ENCODE data around the gene TMPRSS4. TPM values are rescaled to one million over a fixed set of nuclear protein-coding genes. Genes with fewer than 3 reads are reported as not detected.

The TMPRSS4 gene
- polyA plus RNA-seq, 4 donors = 20.0 to 117 (median 44.3) TPM

GRCh38 chr11:118157186-118157895 lies 80.5 kb downstream of the TMPRSS4 start:
- FAIRE-seq = no peak
- WGBS, 3 donors = 44 to 50% (median 49%) methylated on average over 10 of the region's 10 CpGs
- Histone ChIP-seq H3K27me3 (ENCODE audit: control insufficient read depth in 3 of 3, insufficient read depth in 3 of 3, low read length in 3 of 3) (peaks cover 7 to 97% (median 43%) of the 10 kb centered on the region in 3 donors), H3K36me3 (ENCODE audit: control insufficient read depth in 3 of 3, insufficient read depth in 2 of 3, low read depth in 1 of 3, low read length in 3 of 3) (no peaks in the 10 kb centered on the region), H3K4me3 (ENCODE audit: low read depth in 1 of 3, low read length in 3 of 3) (no peak overlapping the region), H3K27ac (ENCODE audit: low read depth in 1 of 3, low read length in 2 of 3) (no peak overlapping the region), H3K4me1 (ENCODE audit: control insufficient read depth in 3 of 3, insufficient read depth in 2 of 3, low read depth in 1 of 3, low read length in 2 of 3) (peaks cover 0 to 43% (median 2%) of the 10 kb centered on the region in 3 donors), H3K9me3 (ENCODE audit: control insufficient read depth in 2 of 2, insufficient read depth in 1 of 2, low read depth in 1 of 2, low read length in 1 of 2) (peaks cover 0 to 4% of the 10 kb centered on the region in 2 donors)
- DNase-seq = no peak

GRCh38 chr11:118161786-118162185 lies 84.9 kb downstream of the TMPRSS4 start:
- WGBS, 3 donors = 80% methylated on average over 5 to 6 of the region's 6 CpGs
- Histone ChIP-seq H3K27ac (ENCODE audit: low read depth in 1 of 3, low read length in 2 of 3) (no peak overlapping the region), H3K36me3 (ENCODE audit: control insufficient read depth in 3 of 3, insufficient read depth in 2 of 3, low read depth in 1 of 3, low read length in 3 of 3) (no peaks in the 10 kb centered on the region), H3K9me3 (ENCODE audit: control insufficient read depth in 2 of 2, insufficient read depth in 1 of 2, low read depth in 1 of 2, low read length in 1 of 2) (no peaks in the 10 kb centered on the region), H3K4me3 (ENCODE audit: low read depth in 1 of 3, low read length in 3 of 3) (no peak overlapping the region), H3K27me3 (ENCODE audit: control insufficient read depth in 3 of 3, insufficient read depth in 3 of 3, low read length in 3 of 3) (peaks cover 0 to 91% (median 15%) of the 10 kb centered on the region in 3 donors), H3K4me1 (ENCODE audit: control insufficient read depth in 3 of 3, insufficient read depth in 2 of 3, low read depth in 1 of 3, low read length in 2 of 3) (peaks cover 0 to 4% (median 0%) of the 10 kb centered on the region in 3 donors)
- no peak for FAIRE-seq
- no peak for DNase-seq

GRCh38 chr11:118162846-118163245 lies 86.0 kb downstream of the TMPRSS4 start:
- Histone ChIP-seq H3K27ac (ENCODE audit: low read depth in 1 of 3, low read length in 2 of 3) (no peak overlapping the region), H3K4me3 (ENCODE audit: low read depth in 1 of 3, low read length in 3 of 3) (no peak overlapping the region), H3K4me1 (ENCODE audit: control insufficient read depth in 3 of 3, insufficient read depth in 2 of 3, low read depth in 1 of 3, low read length in 2 of 3) (no peaks in the 10 kb centered on the region), H3K27me3 (ENCODE audit: control insufficient read depth in 3 of 3, insufficient read depth in 3 of 3, low read length in 3 of 3) (peaks cover 0 to 88% (median 12%) of the 10 kb centered on the region in 3 donors), H3K36me3 (ENCODE audit: control insufficient read depth in 3 of 3, insufficient read depth in 2 of 3, low read depth in 1 of 3, low read length in 3 of 3) (peaks cover 0 to under 1% (median 0%) of the 10 kb centered on the region in 3 donors), H3K9me3 (ENCODE audit: control insufficient read depth in 2 of 2, insufficient read depth in 1 of 2, low read depth in 1 of 2, low read length in 1 of 2) (no peaks in the 10 kb centered on the region)
- 68 to 76% (median 74%) methylated on average over 3 of the region's 3 CpGs for WGBS, 3 donors
- no peak for DNase-seq
- FAIRE-seq = no peak

GRCh38 chr11:118163494-118163893 lies 86.6 kb downstream of the TMPRSS4 start:
- H3K9me3 ChIP-seq (ENCODE audit: control insufficient read depth in 2 of 2, insufficient read depth in 1 of 2, low read depth in 1 of 2, low read length in 1 of 2) = no peaks in the 10 kb centered on the region
- no peak overlapping the region for H3K27ac ChIP-seq (ENCODE audit: low read depth in 1 of 3, low read length in 2 of 3)
- peaks cover 0 to 88% (median 12%) of the 10 kb centered on the region in 3 donors for H3K27me3 ChIP-seq (ENCODE audit: control insufficient read depth in 3 of 3, insufficient read depth in 3 of 3, low read length in 3 of 3)
- 63 to 78% (median 75%) methylated on average over 5 of the region's 5 CpGs for WGBS, 3 donors
- H3K4me3 ChIP-seq (ENCODE audit: low read depth in 1 of 3, low read length in 3 of 3) = no peak overlapping the region
- no peak for FAIRE-seq
- H3K4me1 ChIP-seq (ENCODE audit: control insufficient read depth in 3 of 3, insufficient read depth in 2 of 3, low read depth in 1 of 3, low read length in 2 of 3) = no peaks in the 10 kb centered on the region
- DNase-seq = no peak
- H3K36me3 ChIP-seq (ENCODE audit: control insufficient read depth in 3 of 3, insufficient read depth in 2 of 3, low read depth in 1 of 3, low read length in 3 of 3) = peaks cover 0 to 2% (median 0%) of the 10 kb centered on the region in 3 donors

- peaks cover 0 to 4% (median 0%) of the 10 kb centered on the region in 3 donors for H3K36me3 ChIP-seq (ENCODE audit: control insufficient read depth in 3 of 3, insufficient read depth in 2 of 3, low read depth in 1 of 3, low read length in 3 of 3)
- no peak overlapping the region for H3K27ac ChIP-seq (ENCODE audit: low read depth in 1 of 3, low read length in 2 of 3)
- H3K9me3 ChIP-seq (ENCODE audit: control insufficient read depth in 2 of 2, insufficient read depth in 1 of 2, low read depth in 1 of 2, low read length in 1 of 2) = no peaks in the 10 kb centered on the region
- no peak overlapping the region for H3K4me3 ChIP-seq (ENCODE audit: low read depth in 1 of 3, low read length in 3 of 3)
- H3K4me1 ChIP-seq (ENCODE audit: control insufficient read depth in 3 of 3, insufficient read depth in 2 of 3, low read depth in 1 of 3, low read length in 2 of 3) = peaks cover 0 to 4% (median 0%) of the 10 kb centered on the region in 3 donors
- DNase-seq (no peak), FAIRE-seq (no peak)
- peaks cover 0 to 82% (median 7%) of the 10 kb centered on the region in 3 donors for H3K27me3 ChIP-seq (ENCODE audit: control insufficient read depth in 3 of 3, insufficient read depth in 3 of 3, low read length in 3 of 3)
- 40 to 66% (median 63%) methylated on average over 2 of the region's 2 CpGs for WGBS, 3 donors
Observed at GRCh38 chr11:118164885-118165284, 88.0 kb downstream of the TMPRSS4 start.

GRCh38 chr11:118166641-118167040 lies 89.8 kb downstream of the TMPRSS4 start:
- H3K27me3 ChIP-seq (ENCODE audit: control insufficient read depth in 3 of 3, insufficient read depth in 3 of 3, low read length in 3 of 3) = peaks cover 0 to 79% (median 3%) of the 10 kb centered on the region in 3 donors

GRCh38 chr11:118167253-118167652 lies 90.4 kb downstream of the TMPRSS4 start:
- Histone ChIP-seq H3K4me3 (ENCODE audit: low read depth in 1 of 3, low read length in 3 of 3) (no peak overlapping the region), H3K36me3 (ENCODE audit: control insufficient read depth in 3 of 3, insufficient read depth in 2 of 3, low read depth in 1 of 3, low read length in 3 of 3) (peaks cover 0 to 4% (median 0%) of the 10 kb centered on the region in 3 donors), H3K27ac (ENCODE audit: low read depth in 1 of 3, low read length in 2 of 3) (no peak overlapping the region), H3K4me1 (ENCODE audit: control insufficient read depth in 3 of 3, insufficient read depth in 2 of 3, low read depth in 1 of 3, low read length in 2 of 3) (peaks cover 0 to 7% (median 0%) of the 10 kb centered on the region in 3 donors), H3K9me3 (ENCODE audit: control insufficient read depth in 2 of 2, insufficient read depth in 1 of 2, low read depth in 1 of 2, low read length in 1 of 2) (no peaks in the 10 kb centered on the region), H3K27me3 (ENCODE audit: control insufficient read depth in 3 of 3, insufficient read depth in 3 of 3, low read length in 3 of 3) (peaks cover 0 to 77% (median under 1%) of the 10 kb centered on the region in 3 donors)
- 95 to 98% (median 96%) methylated on average over 2 of the region's 2 CpGs for WGBS, 3 donors
- DNase-seq (no peak), FAIRE-seq (no peak)

More at GRCh38 chr11:118166641-118167040, 89.8 kb downstream of the TMPRSS4 start:
- no peak overlapping the region for H3K27ac ChIP-seq (ENCODE audit: low read depth in 1 of 3, low read length in 2 of 3)
- peaks cover 0 to 4% (median 0%) of the 10 kb centered on the region in 3 donors for H3K4me1 ChIP-seq (ENCODE audit: control insufficient read depth in 3 of 3, insufficient read depth in 2 of 3, low read depth in 1 of 3, low read length in 2 of 3)
- H3K4me3 ChIP-seq (ENCODE audit: low read depth in 1 of 3, low read length in 3 of 3) = no peak overlapping the region
- FAIRE-seq = no peak
- no peak for DNase-seq
- WGBS, 3 donors = 79 to 87% (median 84%) methylated on average over 12 to 17 of the region's 17 CpGs
- peaks cover 0 to 4% (median 0%) of the 10 kb centered on the region in 3 donors for H3K36me3 ChIP-seq (ENCODE audit: control insufficient read depth in 3 of 3, insufficient read depth in 2 of 3, low read depth in 1 of 3, low read length in 3 of 3)
- H3K9me3 ChIP-seq (ENCODE audit: control insufficient read depth in 2 of 2, insufficient read depth in 1 of 2, low read depth in 1 of 2, low read length in 1 of 2) = no peaks in the 10 kb centered on the region

- DNase-seq (no peak), FAIRE-seq (no peak)
- H3K27ac ChIP-seq (ENCODE audit: low read depth in 1 of 3, low read length in 2 of 3) = no peak overlapping the region
- H3K27me3 ChIP-seq (ENCODE audit: control insufficient read depth in 3 of 3, insufficient read depth in 3 of 3, low read length in 3 of 3) = peaks cover 0 to 73% (median 0%) of the 10 kb centered on the region in 3 donors
- H3K4me1 ChIP-seq (ENCODE audit: control insufficient read depth in 3 of 3, insufficient read depth in 2 of 3, low read depth in 1 of 3, low read length in 2 of 3) = peaks cover 0 to 7% (median 0%) of the 10 kb centered on the region in 3 donors
- 71 to 83% (median 77%) methylated on average over 12 of the region's 12 CpGs for WGBS, 3 donors
- H3K36me3 ChIP-seq (ENCODE audit: control insufficient read depth in 3 of 3, insufficient read depth in 2 of 3, low read depth in 1 of 3, low read length in 3 of 3) = peaks cover 0 to 4% (median 0%) of the 10 kb centered on the region in 3 donors
- H3K4me3 ChIP-seq (ENCODE audit: low read depth in 1 of 3, low read length in 3 of 3) = no peak overlapping the region
- H3K9me3 ChIP-seq (ENCODE audit: control insufficient read depth in 2 of 2, insufficient read depth in 1 of 2, low read depth in 1 of 2, low read length in 1 of 2) = no peaks in the 10 kb centered on the region
Observed at GRCh38 chr11:118167906-118168305, 91.0 kb downstream of the TMPRSS4 start.
